ENCODE data around the gene GJB5.

DNA sequence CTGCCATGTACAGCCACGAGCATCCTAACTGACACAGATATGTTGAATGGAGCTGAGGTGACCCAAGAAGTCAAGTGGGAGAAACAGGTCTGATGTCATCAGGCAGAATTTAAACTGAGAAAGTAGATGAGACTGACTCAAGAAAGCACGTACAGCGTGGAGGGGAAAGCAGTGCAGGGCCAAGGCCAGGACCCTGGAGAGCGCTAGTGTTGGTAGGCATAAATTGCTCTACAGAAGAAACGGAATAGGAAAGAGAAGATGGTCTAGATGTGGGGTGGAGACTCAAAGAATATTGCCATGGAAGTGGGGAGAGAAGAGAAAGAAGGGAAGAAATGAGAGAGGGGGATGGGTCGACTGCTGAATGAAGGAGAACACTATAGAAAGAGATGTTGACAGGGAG is 45.3 kb upstream of the GJB5 start:
- TF ChIP-seq, protein P1, sequence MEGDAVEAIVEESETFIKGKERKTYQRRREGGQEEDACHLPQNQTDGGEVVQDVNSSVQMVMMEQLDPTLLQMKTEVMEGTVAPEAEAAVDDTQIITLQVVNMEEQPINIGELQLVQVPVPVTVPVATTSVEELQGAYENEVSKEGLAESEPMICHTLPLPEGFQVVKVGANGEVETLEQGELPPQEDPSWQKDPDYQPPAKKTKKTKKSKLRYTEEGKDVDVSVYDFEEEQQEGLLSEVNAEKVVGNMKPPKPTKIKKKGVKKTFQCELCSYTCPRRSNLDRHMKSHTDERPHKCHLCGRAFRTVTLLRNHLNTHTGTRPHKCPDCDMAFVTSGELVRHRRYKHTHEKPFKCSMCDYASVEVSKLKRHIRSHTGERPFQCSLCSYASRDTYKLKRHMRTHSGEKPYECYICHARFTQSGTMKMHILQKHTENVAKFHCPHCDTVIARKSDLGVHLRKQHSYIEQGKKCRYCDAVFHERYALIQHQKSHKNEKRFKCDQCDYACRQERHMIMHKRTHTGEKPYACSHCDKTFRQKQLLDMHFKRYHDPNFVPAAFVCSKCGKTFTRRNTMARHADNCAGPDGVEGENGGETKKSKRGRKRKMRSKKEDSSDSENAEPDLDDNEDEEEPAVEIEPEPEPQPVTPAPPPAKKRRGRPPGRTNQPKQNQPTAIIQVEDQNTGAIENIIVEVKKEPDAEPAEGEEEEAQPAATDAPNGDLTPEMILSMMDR (IDR thresholded peaks at IDR 0.05; ENCODE audit: insufficient read depth, low read length, poor library complexity, severe bottlenecking) = no peak
- TF ChIP-seq EZH2phosphoT487 (conservative IDR thresholded peaks at IDR 0.05; ENCODE audit: low read length) = no peak
